Keratinocyte (primary cell): ENCODE data around the gene LYPLA2. TPM values are rescaled to one million over a fixed set of nuclear protein-coding genes. Genes with fewer than 3 reads are reported as not detected.

Source experiments
- DNase-seq: peaks from one replicate; pipeline ENCODE4 v3.0.0-alpha.2; 2011; ENCODE audit warnings: low read depth, missing footprints, low spot score
- FAIRE-seq: peaks from 2 replicates; lab custom pipeline; 2011; peaks lifted over from hg19 to GRCh38; lab: Jason Lieb, UNC
- H2AFZ ChIP-seq: 2 replicates; pipeline ENCODE4 v1.6.0; 2012; ENCODE audit warnings: low read length, control low read depth, inconsistent platforms; ENCODE audit not compliant: control insufficient read depth
- H3K27ac ChIP-seq: 2 replicates; pipeline ENCODE4 v1.5.1; 2011; ENCODE audit warnings: low read length; ENCODE audit not compliant: control insufficient read depth, insufficient read depth
- H3K27me3 ChIP-seq: 3 replicates; pipeline ENCODE4 v1.6.0; 2011; ENCODE audit warnings: low read length; ENCODE audit not compliant: control insufficient read depth, insufficient read depth; ENCODE audit errors: extremely low read depth
- H3K36me3 ChIP-seq, 2 experiments: 2 replicates in 1 of 2; 3 replicates in 1 of 2; pipeline ENCODE4 v1.5.1; 2011; ENCODE audit warnings: low read length in 2 of 2, mild to moderate bottlenecking in 1 of 2; ENCODE audit not compliant: control insufficient read depth in 2 of 2, insufficient read depth in 2 of 2; ENCODE audit errors: extremely low read depth in 1 of 2
- H3K4me1 ChIP-seq: 3 replicates; pipeline ENCODE4 v1.5.1; 2011; ENCODE audit warnings: low read length; ENCODE audit not compliant: control insufficient read depth, insufficient read depth; ENCODE audit errors: extremely low read depth
- H3K4me2 ChIP-seq: 3 replicates; pipeline ENCODE4 v1.6.0; 2011; ENCODE audit warnings: low read depth, low read length; ENCODE audit not compliant: control insufficient read depth, insufficient read depth; ENCODE audit errors: extremely low read depth
- H3K4me3 ChIP-seq, 3 experiments: fragments of 200-600 bp in 1 of 3; sonication (generic) in 1 of 3; 2 replicates in 2 of 3; 3 replicates in 1 of 3; pipeline ENCODE4 v1.5.1; 2011 to 2016; ENCODE audit warnings: low read length in 3 of 3, mild to moderate bottlenecking in 3 of 3, control low read depth in 2 of 3, inconsistent platforms in 1 of 3, low read depth in 1 of 3, mixed read lengths in 1 of 3, mixed run types in 1 of 3, moderate library complexity in 1 of 3; ENCODE audit not compliant: control insufficient read depth in 2 of 3, insufficient read depth in 2 of 3; ENCODE audit errors: extremely low read depth in 1 of 3
- H3K79me2 ChIP-seq: 2 replicates; pipeline ENCODE4 v1.6.0; 2012; ENCODE audit warnings: low read length; ENCODE audit not compliant: control insufficient read depth, insufficient read depth
- H3K9ac ChIP-seq: 3 replicates; pipeline ENCODE4 v1.6.0; 2011; ENCODE audit warnings: low read length; ENCODE audit not compliant: control insufficient read depth, insufficient read depth; ENCODE audit errors: extremely low read depth
- H3K9me1 ChIP-seq: 3 replicates; pipeline ENCODE4 v1.6.0; 2011; ENCODE audit warnings: low read length; ENCODE audit not compliant: control insufficient read depth, insufficient read depth; ENCODE audit errors: extremely low read depth
- H3K9me3 ChIP-seq: 2 replicates; pipeline ENCODE4 v1.5.1; 2012; ENCODE audit warnings: low read depth, low read length; ENCODE audit not compliant: control insufficient read depth
- H4K20me1 ChIP-seq: 3 replicates; pipeline ENCODE4 v1.6.0; 2011; ENCODE audit warnings: low read length; ENCODE audit not compliant: control insufficient read depth, insufficient read depth; ENCODE audit errors: extremely low read depth
- CTCF ChIP-seq, 3 experiments: IDR thresholded peaks in 1 of 3; conservative IDR thresholded peaks in 1 of 3; optimal IDR thresholded peaks in 1 of 3; 2 replicates in 2 of 3; 3 replicates in 1 of 3; pipeline versions ENCODE3 to v1.5.1; 2011; ENCODE audit warnings: low read length in 3 of 3, mild to moderate bottlenecking in 3 of 3, moderate library complexity in 2 of 3, control low read depth in 1 of 3, inconsistent platforms in 1 of 3; ENCODE audit not compliant: insufficient read depth in 2 of 3; ENCODE audit errors: extremely low read depth in 1 of 3
- EZH2 ChIP-seq: IDR thresholded peaks from one replicate; pipeline ENCODE4 v1.6.1; 2012; ENCODE audit warnings: inconsistent platforms, mild to moderate bottlenecking, low read length, moderate library complexity
- dilution Hi-C: fragments of 300-500 bp; cut with MboI; formaldehyde crosslinking; loops from one replicate; pipeline ENCODE4 v1.7.0; 2020; ENCODE audit warnings: low sequenced_read_pairs; ENCODE audit not compliant: extremely low pct_ligation_motif_present
- polyA plus RNA-seq, 5 experiments: library from polyadenylated mRNA; depleted of rRNA in 3 of 5; stranded (reverse) in 3 of 5; stranded (forward) in 1 of 5; unstranded in 1 of 5; fragments of >200 nt; gene quantifications; 1 replicate in 1 of 5; 2 replicates in 3 of 5; 3 replicates in 1 of 5; pipeline versions ENCODE4 v1.2.1 to v1.2.3, GENCODE V29; 2011 to 2012; ENCODE audit warnings: missing spikeins in 2 of 5, low read depth in 1 of 5, low replicate concordance in 1 of 5

Gene LYPLA2
- polyA plus RNA-seq, 1 donor (not counting 4 experiments of a cell fraction or from before 2014, with no cell fraction given), result 51.7 TPM

GRCh38 chr1:23809751-23810171, 18.8 kb downstream of the LYPLA2 start:
- H3K36me3 ChIP-seq, result peaks cover 0 to 5% of the 10 kb centered on the region in 2 experiments
- H3K4me1 ChIP-seq, result peaks cover 9% of the 10 kb centered on the region
- no peak overlapping the region for H3K9ac ChIP-seq
- no peak for DNase-seq
- H3K9me3 ChIP-seq, result no peaks in the 10 kb centered on the region
- no peaks in the 10 kb centered on the region for H3K9me1 ChIP-seq
- TF ChIP-seq EZH2 (no peak), CTCF (optimal IDR thresholded peaks at IDR 0.05 in 1 of 3, IDR thresholded peaks at IDR 0.05 in 1 of 3, conservative IDR thresholded peaks at IDR 0.05 in 1 of 3; ENCODE audit: extremely low read depth in 1 of 3, insufficient read depth in 2 of 3, low read length in 3 of 3) (peak; percentile 88 to 95 (median 90))
- dilution Hi-C loops, result no loop called here
- H3K27ac ChIP-seq, result no peak overlapping the region
- H2AFZ ChIP-seq, result no peak overlapping the region
- H4K20me1 ChIP-seq, result no peaks in the 10 kb centered on the region
- no peak overlapping the region for H3K4me2 ChIP-seq
- no peaks in the 10 kb centered on the region for H3K79me2 ChIP-seq
- H3K4me3 ChIP-seq, result no peak overlapping the region
- H3K27me3 ChIP-seq, result no peaks in the 10 kb centered on the region
- FAIRE-seq, result peak; percentile 82

DNA sequence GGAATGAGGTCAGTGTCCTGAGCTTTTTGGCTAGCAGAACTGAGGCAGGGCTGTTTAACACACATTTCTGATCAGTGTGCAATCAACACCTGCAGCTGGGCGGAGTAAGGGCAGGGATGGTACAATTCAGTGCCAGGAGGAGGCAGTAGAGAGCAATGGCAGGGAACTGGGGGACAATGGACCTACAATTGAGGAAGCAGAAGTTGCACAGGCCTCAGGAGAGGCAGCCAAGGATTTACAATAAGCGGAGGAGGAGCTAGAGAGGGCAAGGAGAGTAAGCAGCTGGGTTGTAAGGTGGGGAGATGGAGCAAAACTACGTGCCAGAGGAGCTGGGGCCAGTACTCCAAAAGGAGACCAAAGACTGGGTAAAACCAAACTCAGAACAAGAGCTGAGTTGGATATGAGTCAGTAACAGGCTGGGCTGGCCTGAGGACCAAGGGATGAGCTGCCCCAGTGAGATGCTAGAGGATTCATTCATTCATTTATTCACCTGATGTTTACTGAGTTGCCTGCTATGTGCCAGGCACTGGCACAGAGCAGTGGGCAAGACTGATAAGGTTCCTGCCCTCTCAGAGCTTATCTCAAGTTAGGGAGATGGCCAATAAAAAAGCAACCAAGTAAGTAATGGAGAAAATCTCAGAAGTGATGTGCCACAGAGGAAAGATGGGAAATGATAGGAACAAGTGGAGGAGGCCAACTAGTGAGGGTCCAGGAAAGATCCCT, 20.0 kb downstream of the LYPLA2 start:
- TF ChIP-seq EZH2 (no peak), CTCF (optimal IDR thresholded peaks at IDR 0.05 in 1 of 3, IDR thresholded peaks at IDR 0.05 in 1 of 3, conservative IDR thresholded peaks at IDR 0.05 in 1 of 3; ENCODE audit: extremely low read depth in 1 of 3, insufficient read depth in 2 of 3, low read length in 3 of 3) (peak; percentile 76 to 86 (median 84))
- H3K9ac ChIP-seq, result no peak overlapping the region
- H3K79me2 ChIP-seq, result no peaks in the 10 kb centered on the region
- no peaks in the 10 kb centered on the region for H3K9me1 ChIP-seq
- no peak overlapping the region for H3K4me2 ChIP-seq
- H3K4me1 ChIP-seq, result peaks cover 9% of the 10 kb centered on the region
- H3K4me3 ChIP-seq, result no peak overlapping the region
- no peak overlapping the region for H3K27ac ChIP-seq
- H3K9me3 ChIP-seq, result no peaks in the 10 kb centered on the region
- no peaks in the 10 kb centered on the region for H4K20me1 ChIP-seq
- DNase-seq (no peak), FAIRE-seq (peak; percentile 49)
- H3K36me3 ChIP-seq, result peaks cover 0 to 9% of the 10 kb centered on the region in 2 experiments
- no peak overlapping the region for H2AFZ ChIP-seq
- dilution Hi-C loops, result no loop called here
- no peaks in the 10 kb centered on the region for H3K27me3 ChIP-seq
